Activated CD4-positive, alpha-beta T cell treated with anti-CD3 and anti-CD28 coated beads, Interleukin-2, amount 10 ng/mL, durations not matched to agents 7 days and 5 days (primary cell): ENCODE results near the gene CNN2. TPM values are rescaled to one million over a fixed set of nuclear protein-coding genes. Genes with fewer than 3 reads are reported as not detected.

Experiments
- CTCF ChIA-PET: fragments of 350-600 bp; sonication (Branson Sonifier 250); formaldehyde crosslinking; loops from one replicate; lab custom pipeline; 2021; ENCODE audit warnings: antibody characterized with exemption; lab: Charles Lee
- POLR2A ChIA-PET: fragments of 350-600 bp; sonication (Branson Sonifier 250); formaldehyde crosslinking; loops from one replicate; lab custom pipeline; 2021; ENCODE audit warnings: antibody characterized with exemption; lab: Charles Lee
- DNase-seq: peaks from one replicate; pipeline ENCODE4 v3.0.0-alpha.2; 2020
- H3K27ac Mint-ChIP-seq: one replicate; pipeline ENCODE4 v1.8.0; 2021; ENCODE audit warnings: mild to moderate bottlenecking, moderate library complexity, mixed read lengths
- H3K27me3 Mint-ChIP-seq: one replicate; pipeline ENCODE4 v1.8.0; 2021; ENCODE audit warnings: mixed read lengths
- H3K36me3 Mint-ChIP-seq: one replicate; pipeline ENCODE4 v1.8.0; 2021; ENCODE audit warnings: low read depth, mixed read lengths
- H3K4me1 Mint-ChIP-seq: one replicate; pipeline ENCODE4 v1.8.0; 2021; ENCODE audit warnings: mixed read lengths
- H3K4me3 Mint-ChIP-seq: one replicate; pipeline ENCODE4 v1.8.0; 2021; ENCODE audit warnings: mild to moderate bottlenecking, moderate library complexity, mixed read lengths
- H3K9me3 Mint-ChIP-seq: one replicate; pipeline ENCODE4 v1.8.0; 2021; ENCODE audit warnings: mixed read lengths
- total RNA-seq, 2 experiments: library from RNA; stranded (reverse); gene quantifications; one replicate each; pipeline ENCODE4 v1.2.3, GENCODE V29; 2021

Gene CNN2
- total RNA-seq, 2 experiments from 2014 or later = 558 to 580 TPM

- no peaks in the 10 kb centered on the region for H3K9me3 Mint-ChIP-seq
- H3K4me3 Mint-ChIP-seq = peak overlapping the region; percentile 61
- no peak for DNase-seq
- peaks cover 49% of the 10 kb centered on the region for H3K4me1 Mint-ChIP-seq
- POLR2A ChIA-PET = no interaction called here
- CTCF ChIA-PET = interaction anchor here (0.7 to 2.1 kb wide), 3 partner anchors 11 to 31 kb away, joined by 3 to 5 read pairs (median 3); partner anchors contain the start of gene ABCA7
- H3K27me3 Mint-ChIP-seq = no peaks in the 10 kb centered on the region
- peaks cover 50% of the 10 kb centered on the region for H3K36me3 Mint-ChIP-seq
- peak overlapping the region; percentile 85 for H3K27ac Mint-ChIP-seq
Observed at GRCh38 chr19:1070931-1071791, 44.8 kb downstream of the CNN2 start.

GRCh38 chr19:1072371-1073015 lies 46.1 kb downstream of the CNN2 start:
- H3K36me3 Mint-ChIP-seq = peaks cover 61% of the 10 kb centered on the region
- POLR2A ChIA-PET = no interaction called here

GRCh38 chr19:1073063-1073955 lies 46.9 kb downstream of the CNN2 start:
- Mint-ChIP-seq H3K9me3 (no peaks in the 10 kb centered on the region), H3K36me3 (peaks cover 67% of the 10 kb centered on the region), H3K4me3 (peak overlapping the region; percentile 40), H3K27ac (peak overlapping the region; percentile 85), H3K4me1 (peaks cover 51% of the 10 kb centered on the region), H3K27me3 (no peaks in the 10 kb centered on the region)
- POLR2A ChIA-PET = no interaction called here
- CTCF ChIA-PET = interaction anchor here (1.5 to 9.3 kb wide), 3 partner anchors 7 to 9 kb away, joined by 5 to 72 read pairs (median 8); partner anchors contain the start of gene ARHGAP45
- DNase-seq = no peak

More at GRCh38 chr19:1072371-1073015, 46.1 kb downstream of the CNN2 start:
- Mint-ChIP-seq H3K27me3 (no peaks in the 10 kb centered on the region), H3K4me3 (peak overlapping the region; percentile 61), H3K27ac (peak overlapping the region; percentile 85), H3K9me3 (no peaks in the 10 kb centered on the region), H3K4me1 (peaks cover 51% of the 10 kb centered on the region)
- no peak for DNase-seq
- CTCF ChIA-PET = interaction anchor here (1.5 to 2.1 kb wide), 2 partner anchors 8 to 9 kb away, joined by 5 to 8 read pairs; no protein-coding TSS in a partner anchor

- peaks cover 66% of the 10 kb centered on the region for H3K36me3 Mint-ChIP-seq
Observed at GRCh38 chr19:1073956-1074517, 47.6 kb downstream of the CNN2 start.

GRCh38 chr19:1074544-1075283 lies 48.3 kb downstream of the CNN2 start:
- H3K9me3 Mint-ChIP-seq = no peaks in the 10 kb centered on the region
- ChIA-PET POLR2A (interaction anchor here (0.7 to 1.4 kb wide), 3 partner anchors 42 to 195 kb away, joined by 4 to 10 read pairs (median 6); partner anchors contain the start of genes CIRBP, RNU6-2 and TMEM259), CTCF (interaction anchor here (0.6 to 9.3 kb wide), 11 partner anchors 8 to 568 kb away, joined by 3 to 72 read pairs (median 3); partner anchors contain the start of genes ABCA7 and ARHGAP45)
- H3K36me3 Mint-ChIP-seq = peaks cover 65% of the 10 kb centered on the region
- no peaks in the 10 kb centered on the region for H3K27me3 Mint-ChIP-seq
- H3K27ac Mint-ChIP-seq = peak overlapping the region; percentile 98
- H3K4me1 Mint-ChIP-seq = peaks cover 48% of the 10 kb centered on the region
- peak overlapping the region; percentile 88 for H3K4me3 Mint-ChIP-seq
- DNase-seq = peak; percentile 95

More at GRCh38 chr19:1073956-1074517, 47.6 kb downstream of the CNN2 start:
- H3K4me3 Mint-ChIP-seq = peak overlapping the region; percentile 65
- peaks cover 46% of the 10 kb centered on the region for H3K4me1 Mint-ChIP-seq
- DNase-seq = no peak
- CTCF ChIA-PET = interaction anchor here (0.6 to 9.3 kb wide), 7 partner anchors 8 to 57 kb away, joined by 3 to 72 read pairs (median 3); partner anchors contain the start of genes ABCA7 and ARHGAP45
- H3K9me3 Mint-ChIP-seq = no peaks in the 10 kb centered on the region
- peak overlapping the region; percentile 79 for H3K27ac Mint-ChIP-seq
- no peaks in the 10 kb centered on the region for H3K27me3 Mint-ChIP-seq
- POLR2A ChIA-PET = interaction anchor here (1.4 kb wide), 1 partner anchor 195 kb away, joined by 6 read pairs; the partner anchor contains the start of gene CIRBP

GRCh38 chr19:1076046-1076386 lies 49.6 kb downstream of the CNN2 start:
- Mint-ChIP-seq H3K36me3 (peaks cover 72% of the 10 kb centered on the region), H3K4me3 (peak overlapping the region; percentile 88), H3K27me3 (no peaks in the 10 kb centered on the region), H3K27ac (peak overlapping the region; percentile 98), H3K9me3 (no peaks in the 10 kb centered on the region), H3K4me1 (peaks cover 54% of the 10 kb centered on the region)
- no peak for DNase-seq
- CTCF ChIA-PET = interaction anchor here (0.6 to 9.3 kb wide), 7 partner anchors 10 to 191 kb away, joined by 3 to 72 read pairs (median 4); partner anchors contain the start of gene ARHGAP45
- POLR2A ChIA-PET = interaction anchor here (0.6 to 1.4 kb wide), 3 partner anchors 53 to 327 kb away, joined by 3 to 4 read pairs (median 4); partner anchors contain the start of genes RNU6-2 and TMEM259

GRCh38 chr19:1076951-1077350 lies 50.5 kb downstream of the CNN2 start:
- Mint-ChIP-seq H3K27ac (peak overlapping the region; percentile 98), H3K9me3 (no peaks in the 10 kb centered on the region), H3K36me3 (peaks cover 75% of the 10 kb centered on the region), H3K4me3 (peak overlapping the region; percentile 88), H3K27me3 (no peaks in the 10 kb centered on the region), H3K4me1 (peaks cover 57% of the 10 kb centered on the region)
- POLR2A ChIA-PET = no interaction called here
- CTCF ChIA-PET = interaction anchor here (0.6 to 9.3 kb wide), 8 partner anchors 9 to 93 kb away, joined by 3 to 72 read pairs (median 4); partner anchors contain the start of genes ARHGAP45 and WDR18
- DNase-seq = peak; percentile 98

- POLR2A ChIA-PET = interaction anchor here (0.8 to 0.9 kb wide), 2 partner anchors 9 to 54 kb away, joined by 3 read pairs; no protein-coding TSS in a partner anchor
Observed at GRCh38 chr19:1079566-1080111, 53.2 kb downstream of the CNN2 start.

GRCh38 chr19:1080360-1081161 lies 54.2 kb downstream of the CNN2 start:
- H3K4me1 Mint-ChIP-seq = peaks cover 57% of the 10 kb centered on the region
- H3K27me3 Mint-ChIP-seq = no peaks in the 10 kb centered on the region
- H3K27ac Mint-ChIP-seq = peak overlapping the region; percentile 81
- no peak for DNase-seq
- H3K4me3 Mint-ChIP-seq = peak overlapping the region; percentile 22
- ChIA-PET CTCF (interaction anchor here (0.7 to 9.3 kb wide), 8 partner anchors 8 to 164 kb away, joined by 3 to 72 read pairs (median 6); partner anchors contain the start of genes ARHGAP45 and CNN2), POLR2A (interaction anchor here (0.8 to 0.9 kb wide), 2 partner anchors 8 to 55 kb away, joined by 3 read pairs; no protein-coding TSS in a partner anchor)
- no peaks in the 10 kb centered on the region for H3K9me3 Mint-ChIP-seq
- peaks cover 83% of the 10 kb centered on the region for H3K36me3 Mint-ChIP-seq

More at GRCh38 chr19:1079566-1080111, 53.2 kb downstream of the CNN2 start:
- Mint-ChIP-seq H3K36me3 (peaks cover 79% of the 10 kb centered on the region), H3K4me1 (peaks cover 52% of the 10 kb centered on the region), H3K4me3 (peak overlapping the region; percentile 88), H3K27me3 (no peaks in the 10 kb centered on the region), H3K27ac (peak overlapping the region; percentile 98), H3K9me3 (no peaks in the 10 kb centered on the region)
- DNase-seq = peak; percentile 83
- CTCF ChIA-PET = interaction anchor here (0.7 to 9.3 kb wide), 9 partner anchors 9 to 165 kb away, joined by 3 to 72 read pairs (median 3); partner anchors contain the start of genes ARHGAP45 and CNN2
